OCI-LY3 (cell line): ENCODE data around the gene CISD1.
"Not testable (repeated sequence)": the region's sequence is repeated elsewhere in the genome, so short reads cannot be mapped to it uniquely, and the experiment has no call there.

Experiments
- H2AFZ ChIP-seq: fragments of 200-600, 300-600 bp; shearing (Covaris generic); 2 replicates; pipeline ENCODE4 v1.6.0; 2014; ENCODE audit warnings: antibody characterized with exemption, low read depth, low read length
- H3K27ac ChIP-seq: fragments of 200-600, 300-600 bp; sonication (generic); 2 replicates; pipeline ENCODE4 v1.5.1; 2014; ENCODE audit warnings: mild to moderate bottlenecking, low read length, moderate library complexity, mixed read lengths
- H3K27me3 ChIP-seq: fragments of 200-600, 300-600 bp; sonication (generic); 2 replicates; pipeline ENCODE4 v1.6.1; 2014; ENCODE audit warnings: low read depth, low read length, mixed read lengths
- H3K36me3 ChIP-seq: fragments of 200-600, 300-600 bp; sonication (generic); replicated peaks from 2 replicates; pipeline ENCODE3; 2014; ENCODE audit warnings: low read depth, low read length, mixed read lengths
- H3K4me1 ChIP-seq: fragments of 300-600, 200-600 bp; sonication (generic); 2 replicates; pipeline ENCODE4 v1.6.1; 2014; ENCODE audit warnings: low read length, mixed read lengths
- H3K4me2 ChIP-seq: fragments of 200-600, 300-600 bp; sonication (generic); 2 replicates; pipeline ENCODE4 v1.6.1; 2014; ENCODE audit warnings: low read length, mixed read lengths
- H3K4me3 ChIP-seq: fragments of 300-600, 200-600 bp; sonication (generic); 2 replicates; pipeline ENCODE4 v1.5.1; 2014; ENCODE audit warnings: antibody characterized with exemption, mild to moderate bottlenecking, low read length, moderate library complexity
- H3K79me2 ChIP-seq: fragments of 300-600, 200-600 bp; shearing (Covaris generic); 2 replicates; pipeline ENCODE4 v1.6.1; 2014; ENCODE audit warnings: mild to moderate bottlenecking, low read length, mixed read lengths
- H3K9ac ChIP-seq: fragments of 300-600, 200-600 bp; shearing (Covaris generic); 2 replicates; pipeline ENCODE4 v1.6.0; 2014; ENCODE audit warnings: mild to moderate bottlenecking, low read length, moderate library complexity
- H3K9me3 ChIP-seq: fragments of 200-600, 300-600 bp; shearing (Covaris generic); 2 replicates; pipeline ENCODE4 v1.6.1; 2014; ENCODE audit warnings: low read length, mixed read lengths; ENCODE audit not compliant: insufficient read depth
- H4K20me1 ChIP-seq: fragments of 200-600, 300-600 bp; sonication (generic); 2 replicates; pipeline ENCODE4 v1.6.1; 2016; ENCODE audit warnings: low read length, mixed read lengths; ENCODE audit not compliant: insufficient read depth
- CTCF ChIP-seq: fragments of 200-600, 300-600 bp; sonication (generic); IDR thresholded peaks from 2 replicates; pipeline ENCODE4 v1.5.1; 2014; ENCODE audit warnings: antibody characterized with exemption, low read length, low read depth
- EZH2phosphoT487 ChIP-seq: fragments of 200-600 bp; shearing (Covaris generic); IDR thresholded peaks from 2 replicates; pipeline ENCODE4 v1.6.1; 2018; ENCODE audit warnings: antibody characterized with exemption, mixed run types, low read depth

CISD1 gene

GRCh38 chr10:58253184-58253583, 15.8 kb upstream of the CISD1 start:
- Histone ChIP-seq H3K27ac (no peak overlapping the region), H3K36me3 (peaks cover 4% of the 10 kb centered on the region), H3K4me2 (no peak overlapping the region), H3K4me3 (no peak overlapping the region), H4K20me1 (no peaks in the 10 kb centered on the region), H3K9ac (no peak overlapping the region), H3K4me1 (no peaks in the 10 kb centered on the region), H3K27me3 (no peaks in the 10 kb centered on the region), H3K79me2 (peaks cover 7% of the 10 kb centered on the region; the same call in 1 of the 2 replicates), H2AFZ (no peak overlapping the region), H3K9me3 (no peaks in the 10 kb centered on the region)
- no peak for TF ChIP-seq EZH2phosphoT487
- TF ChIP-seq CTCF, result no peak

DNA sequence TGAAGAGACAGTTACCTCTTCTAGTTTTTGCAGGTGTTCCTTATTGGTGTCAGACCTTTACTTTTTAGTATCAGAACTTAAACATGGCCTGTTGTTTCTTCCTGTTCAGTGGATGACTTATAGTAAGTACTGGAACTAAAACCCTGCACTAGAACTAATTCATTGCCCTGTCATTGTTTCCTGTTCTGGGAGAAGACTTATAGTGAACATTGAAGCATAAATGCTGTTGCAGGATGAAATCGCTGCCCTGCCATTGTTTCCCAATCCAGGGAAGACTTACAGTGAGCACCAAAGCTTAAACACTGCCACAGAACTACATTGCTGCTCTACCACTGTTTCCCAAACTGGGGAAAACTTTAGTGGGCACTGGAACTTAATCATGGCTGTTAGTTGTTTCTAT, 14.3 kb upstream of the CISD1 start:
- H4K20me1 ChIP-seq, result peaks cover 6% of the 10 kb centered on the region
- no peaks in the 10 kb centered on the region for H3K27me3 ChIP-seq
- H3K4me3 ChIP-seq, result no peak overlapping the region
- no peaks in the 10 kb centered on the region for H3K4me1 ChIP-seq
- TF ChIP-seq CTCF (no peak), EZH2phosphoT487 (no peak)
- H3K36me3 ChIP-seq, result peaks cover 4% of the 10 kb centered on the region
- peaks cover 17% of the 10 kb centered on the region for H3K79me2 ChIP-seq
- H3K27ac ChIP-seq, result no peak overlapping the region
- no peaks in the 10 kb centered on the region for H3K9me3 ChIP-seq
- H3K9ac ChIP-seq, result no peak overlapping the region
- H3K4me2 ChIP-seq, result no peak overlapping the region
- no peak overlapping the region for H2AFZ ChIP-seq

DNA sequence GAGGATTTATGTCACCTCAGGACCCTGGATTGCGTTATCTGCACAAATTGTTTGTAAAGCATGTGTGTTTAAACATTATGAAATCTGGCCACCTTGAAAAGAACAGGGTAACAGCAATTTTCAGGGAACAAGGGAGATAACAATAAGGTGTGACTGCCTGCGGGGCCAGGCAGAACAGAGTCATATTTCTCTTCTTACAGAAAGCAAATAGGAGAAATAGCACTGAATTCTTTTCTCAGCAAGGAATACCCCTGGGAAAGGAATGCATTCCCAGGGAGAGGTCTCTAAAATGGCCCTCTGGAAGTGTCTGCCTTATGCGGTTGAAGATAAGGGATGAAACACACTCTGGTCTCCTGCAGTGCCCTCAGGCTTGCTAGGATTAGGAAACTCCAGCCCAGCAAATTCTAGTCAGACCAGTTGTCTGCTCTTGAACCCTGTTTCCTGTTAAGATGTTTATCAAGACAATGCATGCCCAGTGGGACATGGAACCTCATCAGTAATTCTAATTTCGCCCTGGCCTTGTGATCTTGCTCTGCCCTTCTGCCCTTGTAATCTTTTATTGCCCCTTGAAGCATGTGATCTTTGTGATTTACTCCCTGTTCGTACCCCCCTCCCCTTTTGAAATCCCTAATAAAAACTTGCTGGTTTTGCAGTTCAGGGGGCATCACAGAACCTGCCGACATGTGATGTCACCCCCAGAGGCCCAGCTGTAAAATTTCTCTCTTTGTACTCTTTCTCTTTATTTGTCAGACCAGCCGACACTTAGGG, 12.8 kb upstream of the CISD1 start:
- H2AFZ ChIP-seq, H3K27ac ChIP-seq, H3K36me3 ChIP-seq, H3K9me3 ChIP-seq, H3K9ac ChIP-seq, H3K4me2 ChIP-seq, H3K4me3 ChIP-seq, H3K4me1 ChIP-seq, H3K27me3 ChIP-seq: not testable (repeated sequence)
- Histone ChIP-seq H3K79me2 (peaks cover 32% of the 10 kb centered on the region), H4K20me1 (peaks cover 12% of the 10 kb centered on the region)

- TF ChIP-seq CTCF (no peak), EZH2phosphoT487 (no peak)
- Histone ChIP-seq H3K4me1 (peaks cover 4% of the 10 kb centered on the region; the same call in 1 of the 2 replicates), H3K27ac (no peak overlapping the region), H3K4me3 (no peak overlapping the region), H3K9ac (no peak overlapping the region), H3K79me2 (peaks cover 57% of the 10 kb centered on the region), H2AFZ (no peak overlapping the region), H3K9me3 (no peaks in the 10 kb centered on the region), H3K27me3 (no peaks in the 10 kb centered on the region), H3K4me2 (no peak overlapping the region), H3K36me3 (peaks cover 4% of the 10 kb centered on the region), H4K20me1 (peaks cover 20% of the 10 kb centered on the region)
Measured at GRCh38 chr10:58258977-58259692, 9.8 kb upstream of the CISD1 start.
